MM.1S (cell line): ENCODE data around the gene PDGFRB.

Experiments used
- DNase-seq: peaks from one replicate; pipeline ENCODE4 v3.0.0-alpha.2; 2015
- H2AFZ ChIP-seq: fragments of 300-600 bp; sonication (generic); 2 replicates; pipeline ENCODE4 v1.6.0; 2016; ENCODE audit warnings: antibody characterized with exemption, low read length
- H3F3A ChIP-seq: fragments of 300-600 bp; sonication (generic); 2 replicates; pipeline ENCODE4 v1.6.1; 2016; ENCODE audit warnings: mild to moderate bottlenecking, antibody characterized with exemption, low read length, moderate library complexity, mixed read lengths; ENCODE audit not compliant: insufficient read depth
- H3K27ac ChIP-seq: fragments of 300-600 bp; sonication (generic); 2 replicates; pipeline ENCODE4 v1.5.1; 2016; ENCODE audit warnings: mild to moderate bottlenecking, low read length
- H3K27me3 ChIP-seq: fragments of 300-600 bp; sonication (generic); replicated peaks from 2 replicates; pipeline ENCODE4 v1.6.0; 2016; ENCODE audit warnings: low read length; ENCODE audit not compliant: insufficient read depth
- H3K36me3 ChIP-seq: fragments of 300-600 bp; sonication (generic); replicated peaks from 2 replicates; pipeline ENCODE4 v1.6.1; 2016; ENCODE audit warnings: mild to moderate bottlenecking, low read length, mixed read lengths; ENCODE audit not compliant: insufficient read depth
- H3K4me1 ChIP-seq: fragments of 300-600 bp; sonication (generic); 2 replicates; pipeline ENCODE4 v1.6.1; 2016; ENCODE audit warnings: low read length, mixed read lengths
- H3K4me2 ChIP-seq: fragments of 300-600 bp; sonication (generic); 2 replicates; pipeline ENCODE4 v1.6.0; 2016; ENCODE audit warnings: low read depth, low read length
- H3K4me3 ChIP-seq: fragments of 300-600 bp; sonication (generic); 2 replicates; pipeline ENCODE4 v1.5.1; 2016; ENCODE audit warnings: low read length, mixed read lengths
- H3K79me2 ChIP-seq: fragments of 300-600 bp; sonication (generic); 2 replicates; pipeline ENCODE4 v1.6.1; 2016; ENCODE audit warnings: mixed run types, low read length, mixed read lengths
- H3K9ac ChIP-seq: fragments of 300-600 bp; sonication (generic); 2 replicates; pipeline ENCODE4 v1.6.1; 2016; ENCODE audit warnings: low read length, mixed read lengths
- H3K9me2 ChIP-seq: fragments of 300-600 bp; sonication (generic); replicated peaks from 2 replicates; pipeline ENCODE4 v1.6.1; 2016; ENCODE audit warnings: mild to moderate bottlenecking, low read length, mixed read lengths; ENCODE audit not compliant: insufficient read depth
- H3K9me3 ChIP-seq: fragments of 300-600 bp; sonication (generic); replicated peaks from 2 replicates; pipeline ENCODE4 v1.6.1; 2016; ENCODE audit warnings: mild to moderate bottlenecking, low read length, mixed read lengths; ENCODE audit not compliant: insufficient read depth
- H4K20me1 ChIP-seq: fragments of 300-600 bp; sonication (generic); 2 replicates; pipeline ENCODE4 v1.6.1; 2016; ENCODE audit warnings: mild to moderate bottlenecking, low read length, moderate library complexity, mixed read lengths; ENCODE audit not compliant: insufficient read depth
- EZH2 ChIP-seq: fragments of 300-600 bp; sonication (generic); optimal IDR thresholded peaks from 2 replicates; pipeline ENCODE3; 2017; ENCODE audit warnings: low read depth, mild to moderate bottlenecking, antibody characterized with exemption, low read length, mixed read lengths
- EZH2phosphoT487 ChIP-seq: fragments of 300-600 bp; sonication (generic); IDR thresholded peaks from 2 replicates; pipeline ENCODE4 v1.6.1; 2018; ENCODE audit warnings: antibody characterized with exemption, low read length
- TF ChIP-seq, protein P1 (sequence below): fragments of 300-600 bp; sonication (generic); IDR thresholded peaks from 2 replicates; pipeline ENCODE4 v1.5.1; 2016; ENCODE audit warnings: antibody characterized with exemption, low read length, mixed read lengths

The PDGFRB gene

DNA sequence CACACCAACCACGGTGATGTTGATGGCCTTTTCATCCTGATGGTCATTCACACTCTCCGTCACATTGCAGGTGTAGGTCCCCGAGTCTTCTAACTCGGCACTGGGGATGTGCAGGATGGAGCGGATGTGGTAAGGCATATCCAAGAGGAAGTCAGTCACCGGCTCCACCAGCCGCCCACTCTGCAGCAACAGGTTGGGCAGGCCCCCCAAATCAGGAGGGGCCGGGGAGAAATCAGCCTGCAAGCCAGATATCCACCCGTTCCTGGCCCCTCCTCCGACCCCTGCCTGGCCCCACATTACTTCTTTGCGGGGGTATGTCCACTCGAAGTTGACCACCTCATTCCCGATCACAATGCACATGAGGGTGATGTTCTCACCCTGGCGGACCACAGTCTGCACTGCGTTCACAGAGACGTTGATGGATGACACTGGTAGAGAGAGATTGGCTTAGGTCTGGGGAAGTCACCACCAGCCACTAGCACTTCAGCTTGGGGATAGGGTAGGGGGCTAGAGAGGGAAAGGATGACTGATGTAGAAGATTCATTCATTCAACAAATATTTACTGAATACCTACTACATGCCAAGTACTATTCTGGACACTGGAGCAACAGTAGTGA, 22.0 kb downstream of the PDGFRB start:
- peaks cover 4% of the 10 kb centered on the region for H3K27me3 ChIP-seq
- no peak for DNase-seq
- no peaks in the 10 kb centered on the region for H3K9me3 ChIP-seq
- no peaks in the 10 kb centered on the region for H3K9me2 ChIP-seq
- H3K27ac ChIP-seq: no peak overlapping the region
- no peaks in the 10 kb centered on the region for H4K20me1 ChIP-seq
- no peak overlapping the region for H2AFZ ChIP-seq
- no peaks in the 10 kb centered on the region for H3F3A ChIP-seq
- H3K36me3 ChIP-seq: no peaks in the 10 kb centered on the region
- no peak overlapping the region for H3K4me3 ChIP-seq
- no peak overlapping the region for H3K9ac ChIP-seq
- H3K4me2 ChIP-seq: no peak overlapping the region
- TF ChIP-seq EZH2: no peak
- no peaks in the 10 kb centered on the region for H3K4me1 ChIP-seq
- H3K79me2 ChIP-seq: no peaks in the 10 kb centered on the region

DNA sequence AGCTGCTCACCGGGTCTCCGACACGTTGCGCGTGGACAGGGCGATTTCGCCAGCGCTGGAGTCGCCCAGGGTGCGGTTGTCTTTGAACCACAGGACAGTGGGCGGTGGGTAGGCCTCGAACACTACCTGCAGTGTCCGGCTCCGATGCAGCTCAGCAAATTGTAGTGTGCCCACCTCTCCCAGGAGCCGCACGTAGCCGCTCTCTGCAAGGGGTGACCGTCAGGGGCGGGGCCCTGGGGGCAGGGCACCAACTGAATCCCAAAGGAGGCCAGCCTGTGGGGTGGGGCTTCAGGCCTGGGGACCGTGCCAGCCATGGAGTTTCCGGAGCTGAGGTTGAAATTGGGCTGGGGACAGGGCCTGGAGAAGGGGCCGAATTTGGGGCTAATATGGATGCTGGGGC, 22.9 kb downstream of the PDGFRB start:
- Histone ChIP-seq H3K4me1 (no peaks in the 10 kb centered on the region), H3K9me3 (no peaks in the 10 kb centered on the region)

DNA sequence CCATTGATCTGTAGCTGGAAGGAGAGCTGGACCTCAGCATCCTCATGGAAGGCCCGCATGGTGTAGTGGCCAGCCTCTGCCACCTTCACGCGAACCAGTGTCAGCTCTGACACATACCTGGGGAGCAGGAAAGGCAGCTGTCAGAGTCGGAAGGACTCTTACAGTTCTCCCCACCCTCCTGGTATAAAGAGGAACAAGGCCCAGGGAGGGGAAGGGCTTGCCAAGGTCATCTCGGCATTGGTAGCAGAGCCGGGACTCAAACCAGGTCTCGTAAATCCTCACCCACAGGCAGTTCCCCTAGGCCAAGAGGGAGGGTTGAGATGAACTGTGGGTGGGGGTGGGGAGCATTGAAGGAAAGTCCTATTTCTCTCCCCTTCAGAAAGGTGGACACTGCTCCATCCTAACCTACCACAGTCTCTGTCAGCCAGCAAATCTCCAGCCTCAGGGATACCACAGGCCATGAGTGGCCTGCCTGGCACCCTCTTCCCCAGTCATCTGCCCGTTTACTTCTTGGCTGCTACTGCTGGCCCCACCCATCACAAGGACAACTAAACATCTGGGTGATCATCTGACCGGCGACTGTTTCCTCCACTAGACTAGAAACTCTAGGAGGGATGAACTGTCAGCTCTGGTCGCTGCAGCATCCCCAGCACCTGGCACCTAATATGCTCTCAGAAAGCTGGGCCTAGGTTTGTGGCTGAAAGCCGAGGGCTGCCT, 23.5 kb downstream of the PDGFRB start:
- H3K27me3 ChIP-seq: peaks cover 4% of the 10 kb centered on the region
- no peaks in the 10 kb centered on the region for H4K20me1 ChIP-seq
- H3K9ac ChIP-seq: no peak overlapping the region
- no peaks in the 10 kb centered on the region for H3K9me3 ChIP-seq
- H3K4me2 ChIP-seq: no peak overlapping the region
- H3K9me2 ChIP-seq: no peaks in the 10 kb centered on the region
- H3K4me3 ChIP-seq: no peak overlapping the region
- no peaks in the 10 kb centered on the region for H3K79me2 ChIP-seq
- H3F3A ChIP-seq: no peaks in the 10 kb centered on the region
- H3K4me1 ChIP-seq: no peaks in the 10 kb centered on the region
- H3K27ac ChIP-seq: no peak overlapping the region
- TF ChIP-seq, protein P1, sequence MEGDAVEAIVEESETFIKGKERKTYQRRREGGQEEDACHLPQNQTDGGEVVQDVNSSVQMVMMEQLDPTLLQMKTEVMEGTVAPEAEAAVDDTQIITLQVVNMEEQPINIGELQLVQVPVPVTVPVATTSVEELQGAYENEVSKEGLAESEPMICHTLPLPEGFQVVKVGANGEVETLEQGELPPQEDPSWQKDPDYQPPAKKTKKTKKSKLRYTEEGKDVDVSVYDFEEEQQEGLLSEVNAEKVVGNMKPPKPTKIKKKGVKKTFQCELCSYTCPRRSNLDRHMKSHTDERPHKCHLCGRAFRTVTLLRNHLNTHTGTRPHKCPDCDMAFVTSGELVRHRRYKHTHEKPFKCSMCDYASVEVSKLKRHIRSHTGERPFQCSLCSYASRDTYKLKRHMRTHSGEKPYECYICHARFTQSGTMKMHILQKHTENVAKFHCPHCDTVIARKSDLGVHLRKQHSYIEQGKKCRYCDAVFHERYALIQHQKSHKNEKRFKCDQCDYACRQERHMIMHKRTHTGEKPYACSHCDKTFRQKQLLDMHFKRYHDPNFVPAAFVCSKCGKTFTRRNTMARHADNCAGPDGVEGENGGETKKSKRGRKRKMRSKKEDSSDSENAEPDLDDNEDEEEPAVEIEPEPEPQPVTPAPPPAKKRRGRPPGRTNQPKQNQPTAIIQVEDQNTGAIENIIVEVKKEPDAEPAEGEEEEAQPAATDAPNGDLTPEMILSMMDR: no peak
- TF ChIP-seq EZH2phosphoT487 (no peak), EZH2 (no peak)
- no peak overlapping the region for H2AFZ ChIP-seq
- DNase-seq: no peak
- H3K36me3 ChIP-seq: no peaks in the 10 kb centered on the region

More for the DNA sequence above, 22.9 kb downstream of the PDGFRB start:
- no peak overlapping the region for H3K4me3 ChIP-seq
- TF ChIP-seq, protein P1: no peak
- TF ChIP-seq EZH2phosphoT487: no peak
- no peak for TF ChIP-seq EZH2
- H2AFZ ChIP-seq: no peak overlapping the region
- H3K9me2 ChIP-seq: no peaks in the 10 kb centered on the region
- H3K79me2 ChIP-seq: no peaks in the 10 kb centered on the region
- H3K27ac ChIP-seq: no peak overlapping the region
- H3F3A ChIP-seq: no peaks in the 10 kb centered on the region
- H3K9ac ChIP-seq: no peak overlapping the region
- no peak overlapping the region for H3K4me2 ChIP-seq
- DNase-seq: no peak
- peaks cover 4% of the 10 kb centered on the region for H3K27me3 ChIP-seq
- no peaks in the 10 kb centered on the region for H4K20me1 ChIP-seq
- H3K36me3 ChIP-seq: no peaks in the 10 kb centered on the region

DNA sequence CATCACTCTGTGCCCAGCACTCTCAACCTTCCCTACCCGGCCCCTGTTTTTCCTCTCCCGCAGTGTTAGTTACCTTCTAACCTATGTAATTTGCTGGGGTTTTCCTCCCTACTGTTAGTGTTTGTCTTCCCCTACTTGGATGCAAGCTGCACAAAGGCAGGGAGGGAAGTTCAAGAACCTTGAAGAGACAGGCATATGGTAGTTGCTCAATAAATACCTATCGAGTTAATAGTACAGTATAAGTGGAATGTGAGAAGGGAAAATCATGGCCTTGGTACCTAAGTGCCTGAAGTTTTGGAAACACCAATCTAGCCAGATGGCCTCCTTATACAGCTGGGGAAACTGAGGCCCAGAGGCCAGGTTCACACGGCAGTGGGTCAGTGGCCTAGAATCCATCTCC, 24.2 kb downstream of the PDGFRB start:
- Histone ChIP-seq H3K27me3 (peaks cover 4% of the 10 kb centered on the region), H4K20me1 (no peaks in the 10 kb centered on the region), H3K36me3 (no peaks in the 10 kb centered on the region), H3K79me2 (no peaks in the 10 kb centered on the region), H3K27ac (no peak overlapping the region), H3K4me2 (no peak overlapping the region), H3K4me3 (no peak overlapping the region), H3K9me2 (no peaks in the 10 kb centered on the region), H3K9ac (no peak overlapping the region), H2AFZ (no peak overlapping the region), H3F3A (no peaks in the 10 kb centered on the region), H3K9me3 (no peaks in the 10 kb centered on the region), H3K4me1 (no peaks in the 10 kb centered on the region)
- TF ChIP-seq EZH2phosphoT487 (no peak), EZH2 (no peak)
- TF ChIP-seq, protein P1: no peak
- no peak for DNase-seq
